ENCODE results near the gene TCF12.
"Not testable (repeated sequence)": the region's sequence is repeated elsewhere in the genome, so short reads cannot be mapped to it uniquely, and the experiment has no call there.

The TCF12 gene

DNA sequence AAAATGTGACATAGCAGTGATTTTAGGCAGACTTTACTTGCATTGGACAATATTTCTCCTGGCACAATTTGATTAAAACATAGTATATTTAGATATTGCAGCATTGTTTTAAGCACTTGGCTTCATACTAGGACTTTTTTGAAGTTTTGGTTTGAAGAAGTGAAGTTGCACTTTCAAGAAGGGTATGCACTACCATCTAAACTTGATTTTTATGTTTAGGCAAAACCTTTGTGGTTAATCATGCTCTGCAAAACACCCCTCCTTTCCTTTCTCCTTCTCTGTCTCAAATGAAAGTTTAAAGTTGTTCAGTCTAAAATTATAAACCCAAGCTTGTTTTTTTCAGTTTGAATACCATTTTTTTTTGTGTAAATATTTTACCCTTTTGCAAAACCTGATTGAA, 173.8 kb downstream of the TCF12 start:
- DNase-seq (ENCODE audit: low read depth in 3 of 3): no peak

DNA sequence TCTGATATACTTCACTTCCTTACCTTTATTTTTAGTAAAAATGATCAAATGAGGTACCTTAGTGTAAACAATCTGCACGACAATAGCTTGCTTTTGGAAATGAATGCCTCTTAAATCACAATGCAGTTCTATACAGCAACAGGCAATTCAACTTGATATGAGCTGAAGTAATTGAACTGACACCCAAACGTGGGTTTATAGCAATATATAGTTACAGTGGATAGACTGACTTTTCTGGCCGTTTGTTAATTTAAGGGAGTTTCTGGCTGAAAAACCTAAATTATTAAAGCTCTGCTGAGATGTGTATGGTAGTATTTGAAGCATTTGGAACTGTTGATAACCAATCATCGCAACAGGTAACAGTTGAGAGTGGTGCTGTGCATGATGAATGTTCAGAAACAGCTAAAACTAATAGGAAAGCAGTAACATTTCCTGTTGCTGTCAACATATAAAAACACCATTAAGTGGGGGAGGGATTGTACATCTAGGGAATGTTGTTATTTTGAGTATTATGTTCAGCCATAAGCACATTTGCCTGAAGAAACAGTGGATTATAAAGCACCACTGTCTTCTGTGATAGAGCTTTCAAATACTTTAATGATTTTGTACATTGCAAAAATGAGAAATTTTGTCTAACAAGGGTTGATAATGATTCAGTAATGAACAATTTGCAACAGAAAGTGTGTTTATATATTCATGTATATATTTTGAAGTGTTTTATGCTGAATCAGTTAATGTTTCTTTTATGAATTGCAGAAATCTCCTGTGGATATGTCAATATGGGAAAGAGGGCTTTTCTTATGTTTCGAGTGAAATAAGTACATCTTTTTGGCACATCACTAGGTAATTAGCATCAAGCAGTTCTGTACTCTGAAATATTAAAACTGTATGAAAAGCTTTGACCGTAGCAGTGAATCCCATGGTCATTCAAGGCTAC, 176.1 kb downstream of the TCF12 start:
- DNase-seq (ENCODE audit: low read depth in 3 of 3): no peak

GRCh38 chr15:57095896-57096295, 177.5 kb downstream of the TCF12 start:
- no peak for DNase-seq (ENCODE audit: low read depth in 3 of 3)

DNA sequence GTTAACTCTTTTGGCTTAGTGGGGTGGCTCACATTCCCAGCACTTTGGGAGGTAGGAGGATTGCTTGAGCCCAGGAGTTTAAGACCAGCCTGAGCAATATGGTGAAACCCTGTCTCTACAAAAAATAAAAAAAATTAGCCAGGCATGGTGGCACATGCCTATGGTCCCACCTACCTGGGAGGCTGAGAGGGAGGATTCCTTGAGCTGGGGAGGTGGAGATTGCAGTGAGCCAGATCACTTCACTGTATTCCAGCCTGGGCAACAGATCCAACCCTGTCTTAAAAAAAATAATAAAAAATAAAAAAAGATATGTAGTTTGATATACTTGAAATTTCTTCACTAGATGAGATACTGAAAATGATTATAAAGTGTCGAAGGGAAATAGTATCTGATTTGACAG, 178.8 kb downstream of the TCF12 start:
- DNase-seq (ENCODE audit: low read depth in 3 of 3): no peak

- not testable (repeated sequence) for DNase-seq (ENCODE audit: low read depth in 3 of 3)
Observed at GRCh38 chr15:57097919-57098543, 179.6 kb downstream of the TCF12 start.

DNA sequence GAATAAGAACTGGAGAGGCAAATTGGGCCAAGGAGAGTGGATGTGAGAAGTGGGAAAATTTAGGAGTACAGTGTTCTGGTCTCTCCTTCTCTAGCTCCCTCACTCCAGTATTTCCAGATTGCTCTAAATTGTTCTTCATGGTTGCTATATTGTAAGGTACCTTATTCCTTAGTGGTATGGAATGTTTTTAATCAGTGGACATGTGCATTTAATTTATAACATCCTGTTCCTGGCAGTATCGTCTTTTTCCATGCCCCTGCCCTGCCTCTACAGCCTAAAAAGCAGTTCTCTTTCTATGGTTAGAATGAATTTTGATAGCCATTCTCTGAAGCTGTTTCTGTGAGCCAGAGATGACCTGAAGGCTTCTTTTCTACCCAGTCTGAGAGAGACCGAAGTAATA, 180.5 kb downstream of the TCF12 start:
- DNase-seq (ENCODE audit: low read depth in 3 of 3): no peak

DNA sequence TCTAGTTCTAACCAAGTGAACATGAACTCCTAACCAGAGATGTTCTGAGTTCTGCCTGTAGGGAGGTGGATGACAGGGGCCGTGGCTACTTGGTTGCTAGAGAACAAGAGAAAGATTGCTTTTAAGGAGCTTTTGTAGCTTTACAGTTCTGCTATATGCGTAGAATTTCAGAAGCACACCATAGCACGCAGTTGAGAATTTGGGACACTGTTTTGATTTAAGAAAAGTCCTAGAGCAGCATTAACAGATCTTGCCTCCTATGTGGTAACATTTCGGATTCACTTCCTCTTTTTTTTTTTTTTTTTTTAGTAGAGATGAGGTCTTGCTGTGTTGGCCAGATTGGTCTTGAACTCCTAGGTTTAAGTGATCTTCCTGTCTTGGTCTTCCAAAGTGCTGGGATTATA, 181.7 kb downstream of the TCF12 start:
- DNase-seq (ENCODE audit: low read depth in 3 of 3): no peak

DNA sequence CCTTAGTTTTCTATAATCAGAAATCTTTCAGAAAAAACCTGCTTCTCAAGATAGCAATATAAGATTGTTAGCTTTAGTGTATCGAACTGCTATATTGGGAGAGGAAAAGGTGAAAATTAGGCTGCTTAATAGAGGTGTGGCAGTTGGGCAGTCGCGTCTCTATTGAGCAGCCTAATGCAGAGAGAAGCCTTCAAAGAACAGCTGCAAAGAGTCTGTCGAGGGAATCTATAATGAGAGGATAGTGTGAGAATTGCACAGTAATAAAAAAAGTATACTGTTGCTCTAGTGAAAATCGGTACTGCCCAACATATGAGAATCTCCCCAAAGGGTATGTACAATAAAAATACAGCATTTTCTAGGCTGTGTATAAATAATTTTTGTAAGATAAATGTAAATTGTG, 184.4 kb downstream of the TCF12 start:
- DNase-seq (ENCODE audit: low read depth in 3 of 3): no peak

DNA sequence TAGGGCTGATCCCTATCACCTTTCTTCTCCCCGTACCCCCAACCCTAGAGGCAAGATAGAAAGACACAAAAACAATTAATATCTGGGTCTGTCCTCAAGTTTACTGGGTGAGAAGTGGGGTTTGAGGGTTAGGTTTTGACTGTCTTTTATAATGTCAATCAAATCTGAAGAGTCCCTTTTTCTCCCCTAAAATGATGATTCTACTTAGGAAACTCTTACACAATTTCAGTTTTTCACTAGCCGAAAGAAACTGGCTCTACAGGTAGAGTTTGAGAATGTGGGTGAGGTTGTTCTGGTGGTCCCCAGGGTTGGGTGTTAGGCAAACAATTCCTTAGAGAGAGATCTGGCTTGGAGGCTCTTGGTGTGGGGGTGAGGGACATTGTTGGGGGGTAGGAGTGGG, 189.9 kb downstream of the TCF12 start:
- no peak for DNase-seq (ENCODE audit: low read depth in 3 of 3)

- no peak for DNase-seq (ENCODE audit: low read depth in 3 of 3)
Observed at GRCh38 chr15:57109005-57109404, 190.6 kb downstream of the TCF12 start.

- no peak for DNase-seq (ENCODE audit: low read depth in 3 of 3)
Observed at GRCh38 chr15:57111002-57111401, 192.6 kb downstream of the TCF12 start.

DNA sequence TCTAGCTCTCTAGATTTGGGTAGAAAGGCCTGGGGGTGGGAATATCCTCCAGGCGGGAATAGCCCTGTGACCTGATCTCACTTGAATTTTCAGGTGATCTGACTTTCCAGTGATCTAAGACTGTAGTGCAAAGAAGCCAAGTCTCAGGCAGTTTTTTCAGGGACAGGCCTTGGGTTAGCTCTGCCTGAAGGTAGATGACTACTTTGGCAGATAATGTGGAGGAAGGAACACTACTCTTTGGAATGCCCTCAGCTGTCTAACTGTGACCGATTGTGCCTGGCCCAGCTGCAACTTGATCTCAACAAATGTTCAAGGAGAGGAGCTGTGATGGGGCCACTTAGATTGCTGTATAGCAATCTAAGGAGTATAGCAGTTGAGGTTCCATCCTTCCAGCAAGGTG, 193.7 kb downstream of the TCF12 start:
- DNase-seq (ENCODE audit: low read depth in 3 of 3): no peak

DNA sequence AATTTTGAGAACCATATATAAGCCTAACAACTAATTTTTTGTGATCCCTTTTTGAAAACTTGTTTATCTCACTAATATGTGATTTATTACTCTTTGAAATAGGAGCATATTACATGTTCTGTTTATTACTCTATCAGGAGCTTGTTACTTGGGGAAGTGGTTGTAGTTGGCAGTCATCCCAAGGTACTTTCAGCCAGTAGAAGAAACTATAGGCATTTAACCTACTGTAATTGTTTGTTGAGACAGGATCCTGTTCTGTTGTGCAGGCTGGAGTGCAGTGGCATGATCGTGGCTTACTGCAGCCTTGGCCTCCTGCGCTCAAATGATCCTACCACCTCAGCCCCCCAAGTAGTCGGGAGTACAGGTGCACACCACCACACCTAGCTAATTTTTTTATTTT, 195.6 kb downstream of the TCF12 start:
- DNase-seq (ENCODE audit: low read depth in 3 of 3): no peak

DNA sequence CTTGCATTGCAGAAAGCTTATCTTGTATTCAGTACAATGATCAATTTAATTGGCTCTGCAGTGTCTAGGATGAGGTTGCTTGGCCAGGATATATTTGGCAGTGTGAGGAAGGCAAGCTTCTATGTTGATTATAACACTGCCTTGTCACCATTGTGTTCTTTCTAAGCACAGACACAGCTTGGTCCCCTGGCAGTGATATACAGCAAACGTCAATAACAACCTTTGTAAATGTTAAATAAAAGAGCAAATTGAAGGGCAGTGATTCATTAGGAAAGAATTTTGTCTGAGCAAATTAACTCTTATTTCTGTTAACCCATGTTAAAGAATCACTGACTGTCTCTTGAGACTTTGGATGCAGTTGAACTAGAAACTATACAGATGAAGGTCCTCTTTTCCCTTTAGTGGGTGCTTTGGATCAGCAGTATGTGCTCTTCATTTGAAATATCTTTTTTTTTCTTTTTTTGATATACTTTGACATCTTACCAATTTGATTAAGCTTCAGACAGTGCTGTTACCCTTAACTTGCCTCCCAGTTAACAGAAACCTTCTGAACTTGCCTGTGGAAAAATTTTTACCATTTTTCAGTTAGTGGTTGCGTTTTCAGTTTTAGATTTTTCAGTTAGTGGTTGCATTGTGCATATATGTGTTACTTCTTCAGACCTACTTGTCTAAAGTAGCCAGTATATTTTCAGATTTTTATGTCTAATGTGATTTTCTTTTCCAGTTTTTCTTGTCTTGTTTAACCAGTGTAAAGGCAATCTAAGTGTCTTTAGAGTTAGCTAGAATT, 199.8 kb downstream of the TCF12 start:
- DNase-seq (ENCODE audit: low read depth in 3 of 3): no peak

- DNase-seq (ENCODE audit: low read depth in 3 of 3): no peak
Observed at GRCh38 chr15:57122080-57122840, 203.8 kb downstream of the TCF12 start.

GRCh38 chr15:57124036-57124435, 205.6 kb downstream of the TCF12 start:
- DNase-seq (ENCODE audit: low read depth in 3 of 3): no peak

DNA sequence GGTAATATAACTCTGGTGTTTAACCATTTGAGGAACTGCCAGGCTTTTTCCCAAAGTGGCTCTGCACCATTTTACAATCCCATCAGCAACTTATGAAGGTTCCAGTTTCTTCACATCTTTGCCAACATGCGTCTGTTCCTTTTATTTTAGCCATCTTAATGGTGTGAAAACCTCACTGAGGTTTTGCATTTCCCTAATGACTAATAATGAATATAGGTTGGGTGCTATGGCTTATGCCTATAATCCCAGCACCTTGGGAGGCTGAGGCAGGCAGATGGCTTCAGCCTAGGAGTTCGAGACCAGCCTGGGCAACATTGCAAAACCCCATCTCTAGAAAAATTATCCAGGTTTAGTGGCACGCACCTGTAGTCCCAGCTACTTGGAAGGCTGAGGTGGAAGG, 210.6 kb downstream of the TCF12 start:
- DNase-seq (ENCODE audit: low read depth in 3 of 3): no peak

DNA sequence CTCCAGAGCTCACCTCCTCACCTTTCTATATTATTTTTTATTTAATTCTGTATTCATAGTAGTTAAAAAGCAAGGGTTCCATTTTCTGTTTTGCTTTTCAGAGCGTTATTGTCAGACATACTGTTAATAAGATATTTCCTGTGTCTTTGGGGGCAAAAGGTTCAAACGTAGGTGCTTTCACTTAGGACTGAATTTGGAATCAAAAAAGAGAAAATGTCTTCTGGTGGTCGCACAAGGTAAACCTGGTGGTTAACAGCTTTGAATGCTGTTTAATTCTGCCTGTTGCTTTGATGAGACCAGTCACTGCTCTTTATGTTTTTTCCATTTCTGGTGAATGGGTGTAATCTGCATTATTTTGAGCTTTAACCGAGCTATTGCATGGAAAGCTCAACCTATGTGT, 212.5 kb downstream of the TCF12 start:
- DNase-seq (ENCODE audit: low read depth in 3 of 3): no peak

GRCh38 chr15:57133127-57133968, 214.9 kb downstream of the TCF12 start:
- no peak for DNase-seq (ENCODE audit: low read depth in 3 of 3)

- DNase-seq (ENCODE audit: low read depth in 3 of 3): no peak
Observed at GRCh38 chr15:57134071-57134605, 215.7 kb downstream of the TCF12 start.

GRCh38 chr15:57134851-57135250, 216.4 kb downstream of the TCF12 start:
- DNase-seq (ENCODE audit: low read depth in 3 of 3): no peak
